HG02571 (cell line): Measurements from ENCODE around the gene IGFBP2.
"Not testable (repeated sequence)": the region's sequence is repeated elsewhere in the genome, so short reads cannot be mapped to it uniquely, and the experiment has no call there.

Experiments
- ATAC-seq: cut with Tn5 transposase; IDR thresholded peaks from one replicate; pipeline ENCODE4 v1.9.1; 2021; ENCODE audit warnings: mild to moderate bottlenecking, moderate library complexity; ENCODE audit not compliant: unreplicated experiment

IGFBP2 gene, protein sequence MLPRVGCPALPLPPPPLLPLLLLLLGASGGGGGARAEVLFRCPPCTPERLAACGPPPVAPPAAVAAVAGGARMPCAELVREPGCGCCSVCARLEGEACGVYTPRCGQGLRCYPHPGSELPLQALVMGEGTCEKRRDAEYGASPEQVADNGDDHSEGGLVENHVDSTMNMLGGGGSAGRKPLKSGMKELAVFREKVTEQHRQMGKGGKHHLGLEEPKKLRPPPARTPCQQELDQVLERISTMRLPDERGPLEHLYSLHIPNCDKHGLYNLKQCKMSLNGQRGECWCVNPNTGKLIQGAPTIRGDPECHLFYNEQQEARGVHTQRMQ

GRCh38 chr2:216632952-216633615 lies at the start of gene IGFBP2:
Gene IGFBP2 (plus strand): TSS chr2:216633420. CDS start chr2:216633524, 104 bp downstream.
- ATAC-seq, result no peak

DNA sequence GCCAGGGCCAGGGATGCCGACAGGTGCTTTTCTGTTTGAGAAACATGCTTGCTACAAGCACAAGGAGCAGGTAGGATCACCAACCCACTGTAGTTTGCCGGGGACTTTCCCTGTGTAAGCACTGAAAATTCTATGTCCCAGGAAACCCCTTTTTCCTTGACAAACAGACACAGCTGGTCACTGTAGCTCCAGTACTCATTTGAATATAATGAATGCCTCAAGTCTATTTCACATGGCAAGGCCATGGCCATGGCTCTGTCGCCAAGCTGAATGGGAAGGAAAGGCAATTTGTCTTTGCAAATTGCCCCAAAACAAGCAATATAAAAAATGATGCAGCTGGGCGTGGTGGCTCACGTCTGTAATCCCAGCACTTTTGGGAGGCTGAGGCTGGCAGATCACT lies 49.6 kb upstream of the IGFBP2 start:
- ATAC-seq, result no peak

DNA sequence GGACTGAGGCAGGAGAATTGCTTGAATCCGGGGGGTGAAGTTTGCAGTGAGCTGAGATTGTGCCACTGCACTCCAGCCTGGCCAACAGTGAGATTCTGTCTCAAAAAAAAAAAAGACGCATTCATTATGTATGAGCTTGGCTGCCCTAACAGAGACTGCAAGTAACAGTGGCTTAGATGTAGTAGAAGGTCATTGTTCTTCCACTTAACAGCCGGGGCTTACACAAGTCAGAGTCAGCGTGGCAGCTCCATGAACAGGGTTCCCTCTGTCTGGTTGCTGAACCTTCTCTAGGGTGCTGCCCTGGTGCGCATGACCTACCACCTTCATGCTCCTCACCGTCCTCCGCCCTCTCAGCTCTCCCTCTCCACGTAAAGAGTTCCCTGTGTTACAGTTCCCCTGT lies 49.1 kb upstream of the IGFBP2 start:
- ATAC-seq, result no peak

- ATAC-seq, result no peak
Observed at GRCh38 chr2:216585441-216585840, 47.8 kb upstream of the IGFBP2 start.

DNA sequence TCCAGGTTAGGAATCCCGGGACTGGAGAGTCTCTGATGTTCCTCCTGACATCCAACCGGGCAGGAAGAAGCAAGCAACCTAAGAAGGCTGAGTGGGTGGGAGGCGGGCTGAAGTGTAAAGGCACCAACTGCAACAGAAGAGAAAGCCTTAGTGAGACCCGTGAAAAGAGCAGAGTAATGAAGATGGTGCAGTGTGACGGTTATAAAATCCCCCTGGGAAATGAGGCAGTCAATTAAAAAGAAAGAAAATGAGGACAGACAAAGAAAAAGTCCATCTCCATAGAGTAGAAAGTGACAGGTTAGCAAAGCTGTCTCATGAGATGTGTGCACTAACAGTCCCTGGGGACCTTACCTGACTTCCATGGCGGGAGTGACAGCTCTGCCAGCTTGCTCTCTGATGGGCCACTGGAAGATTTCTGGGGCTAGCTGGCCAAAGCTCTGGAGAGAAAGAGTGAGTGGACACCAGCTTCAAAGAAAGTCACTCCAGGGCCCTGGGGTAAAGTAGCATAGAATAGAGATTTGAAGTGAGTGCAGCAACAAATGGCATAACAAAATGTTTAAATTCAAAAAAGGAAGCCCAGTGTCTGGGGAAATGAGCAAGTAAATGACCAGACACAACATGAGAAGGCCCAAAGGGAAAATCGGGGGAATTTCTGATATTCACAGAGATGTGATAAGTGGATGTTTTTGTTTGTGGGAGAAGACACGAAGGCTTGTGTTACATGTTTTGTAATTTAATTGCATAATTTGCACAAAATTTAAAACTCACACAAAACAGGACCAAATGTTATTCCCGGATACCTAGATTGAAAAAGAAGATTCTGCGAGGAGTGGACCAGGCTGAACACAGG lies 44.1 kb upstream of the IGFBP2 start:
- ATAC-seq, result no peak

DNA sequence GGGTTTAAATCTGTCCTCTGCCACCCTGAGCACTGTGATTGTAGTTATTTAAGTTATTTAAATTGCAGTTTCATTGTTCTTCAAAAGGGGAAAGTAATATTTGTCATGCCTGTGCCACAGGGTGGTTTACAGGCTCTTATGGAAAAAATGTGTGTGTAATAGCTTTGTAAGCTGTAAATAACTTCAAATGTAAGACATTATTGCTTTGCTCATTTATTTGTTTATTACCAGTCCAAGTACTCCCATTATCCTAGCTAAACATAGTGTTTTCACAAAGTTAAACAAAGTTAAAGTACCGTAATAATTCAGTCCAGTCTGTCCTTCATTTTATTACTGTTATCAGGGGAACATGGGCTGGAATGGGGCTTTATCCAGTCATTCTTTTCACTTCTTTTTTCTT lies 43.4 kb upstream of the IGFBP2 start:
- ATAC-seq, result no peak

GRCh38 chr2:216590780-216591179 lies 42.4 kb upstream of the IGFBP2 start:
- no peak for ATAC-seq

DNA sequence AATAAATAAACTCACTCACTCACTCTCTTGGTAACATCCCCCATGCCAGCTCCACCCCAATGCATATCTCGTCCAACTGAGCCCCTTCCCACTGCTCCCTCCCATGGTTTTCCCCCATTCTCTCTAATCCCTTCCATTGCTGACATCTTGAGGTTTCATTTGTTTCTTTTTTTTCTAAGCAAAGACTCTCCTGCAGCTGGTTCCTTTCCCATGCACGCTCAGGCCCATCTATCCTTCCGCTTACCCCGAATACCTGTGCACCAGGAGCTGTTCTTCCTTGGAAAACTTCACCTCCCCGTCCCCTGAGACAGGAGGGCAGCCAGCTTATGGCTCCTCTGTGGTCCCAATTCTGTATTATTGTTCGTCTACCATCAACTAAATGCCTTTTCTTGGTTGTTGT lies 41.7 kb upstream of the IGFBP2 start:
- ATAC-seq, result no peak

- no peak for ATAC-seq
Observed at GRCh38 chr2:216594081-216594480, 39.1 kb upstream of the IGFBP2 start.

- ATAC-seq, result no peak
Observed at GRCh38 chr2:216596236-216596979, 36.8 kb upstream of the IGFBP2 start.

DNA sequence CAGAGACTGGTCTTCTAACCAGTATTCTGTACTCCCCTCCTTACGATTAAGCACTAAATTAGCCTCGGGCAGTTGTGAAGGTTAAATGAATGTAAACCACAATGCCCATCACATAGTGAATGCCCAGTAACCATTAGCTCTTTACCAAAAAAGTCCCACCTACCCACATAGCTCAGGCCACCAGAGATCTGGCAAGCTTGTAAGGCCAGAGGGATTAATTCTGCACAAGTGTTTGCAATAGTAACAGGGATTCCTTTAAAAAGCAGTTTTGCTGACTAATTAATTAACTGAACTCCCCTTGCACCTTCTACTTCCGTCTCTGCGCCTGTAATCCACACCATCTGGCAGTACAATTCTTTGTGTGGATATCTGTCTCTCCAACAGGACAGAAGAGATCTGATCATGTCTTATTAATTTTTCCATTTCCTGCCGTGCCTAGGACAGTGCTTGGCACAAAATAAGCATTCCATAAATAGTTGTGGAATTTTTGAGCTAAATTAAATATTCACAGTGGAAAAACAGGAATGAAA lies 36.2 kb upstream of the IGFBP2 start:
- ATAC-seq, result no peak

DNA sequence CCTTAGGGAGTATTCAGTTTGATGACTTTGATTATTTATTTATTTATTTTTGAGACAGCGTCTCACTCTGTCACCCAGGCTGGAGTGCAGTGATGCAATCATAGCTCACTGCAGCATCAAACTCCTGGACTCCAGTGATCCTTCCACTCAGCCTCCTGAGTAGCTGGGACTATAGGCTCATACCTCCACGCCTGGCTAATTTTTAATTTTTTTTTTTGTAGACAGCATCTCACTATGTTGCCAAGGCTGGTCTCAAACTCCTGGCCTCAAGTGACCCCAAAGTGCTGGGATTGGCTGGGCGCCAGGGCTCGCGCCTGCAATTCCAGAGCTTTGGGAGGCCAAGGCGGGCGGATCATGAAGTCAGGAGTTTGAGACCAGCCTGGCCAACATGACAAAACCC lies 35.4 kb upstream of the IGFBP2 start:
- ATAC-seq, result not testable (repeated sequence)

GRCh38 chr2:216601632-216602409 lies 31.4 kb upstream of the IGFBP2 start:
- ATAC-seq, result no peak

GRCh38 chr2:216603010-216603883 lies 30.0 kb upstream of the IGFBP2 start:
- no peak for ATAC-seq

- ATAC-seq, result no peak
Observed at GRCh38 chr2:216603884-216604245, 29.4 kb upstream of the IGFBP2 start.

GRCh38 chr2:216604458-216604857 lies 28.8 kb upstream of the IGFBP2 start:
- no peak for ATAC-seq

- ATAC-seq, result peak; percentile 76
Observed at GRCh38 chr2:216606551-216607276, 26.5 kb upstream of the IGFBP2 start.

DNA sequence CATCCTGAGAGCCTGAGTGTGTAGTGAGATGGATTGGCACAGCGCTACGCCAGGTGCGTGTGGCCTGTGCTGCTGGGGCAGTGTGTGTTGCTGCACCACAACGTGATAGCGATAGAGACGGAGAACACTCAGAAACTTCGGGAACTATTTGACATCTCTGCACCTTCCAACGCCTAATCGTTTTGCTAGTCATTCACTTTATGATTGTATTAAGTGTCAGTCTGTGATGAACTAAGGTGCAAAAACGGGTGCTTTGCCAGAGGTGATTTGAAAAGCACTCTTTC lies 26.0 kb upstream of the IGFBP2 start:
- ATAC-seq, result no peak

GRCh38 chr2:216608525-216608924 lies 24.7 kb upstream of the IGFBP2 start:
- no peak for ATAC-seq
